ENCODE data around the gene OR52A5.

Gene OR52A5

GRCh38 chr11:5115339-5115738, 22.8 kb downstream of the OR52A5 start:
- DNase-seq (ENCODE audit: low read depth in 1 of 2, low spot score in 1 of 2) = no peak
- no peak for TF ChIP-seq GABPA (IDR thresholded peaks at IDR 0.05; ENCODE audit: low read depth)
- TF ChIP-seq POLR2AphosphoS5 (IDR thresholded peaks at IDR 0.05; ENCODE audit: low read depth) = no peak
- TF ChIP-seq SPI1 (IDR thresholded peaks at IDR 0.05; ENCODE audit: borderline replicate concordance, low read depth) = no peak
- no peak for TF ChIP-seq REST (IDR thresholded peaks at IDR 0.05; ENCODE audit: insufficient replicate concordance, low read depth)
- TF ChIP-seq CTCF (IDR thresholded peaks at IDR 0.05; ENCODE audit: insufficient read depth, low read length) = no peak
- no peak overlapping the region for H3K27ac ChIP-seq (replicated peaks)
- H3K4me3 ChIP-seq (replicated peaks; ENCODE audit: insufficient read depth, low read length) = no peak overlapping the region
- no peaks in the 10 kb centered on the region for H3K27me3 ChIP-seq (ENCODE audit: insufficient read depth, poor library complexity, severe bottlenecking)

GRCh38 chr11:5107285-5107684, 30.9 kb downstream of the OR52A5 start:
- H3K27ac ChIP-seq (replicated peaks) = no peak overlapping the region
- no peaks in the 10 kb centered on the region for H3K27me3 ChIP-seq (ENCODE audit: insufficient read depth, poor library complexity, severe bottlenecking)
- H3K4me3 ChIP-seq (replicated peaks; ENCODE audit: insufficient read depth, low read length) = no peak overlapping the region
- no peak for TF ChIP-seq POLR2AphosphoS5 (IDR thresholded peaks at IDR 0.05; ENCODE audit: low read depth)
- no peak for TF ChIP-seq CTCF (IDR thresholded peaks at IDR 0.05; ENCODE audit: insufficient read depth, low read length)
- no peak for TF ChIP-seq GABPA (IDR thresholded peaks at IDR 0.05; ENCODE audit: low read depth)
- TF ChIP-seq REST (IDR thresholded peaks at IDR 0.05; ENCODE audit: insufficient replicate concordance, low read depth) = no peak
- no peak for DNase-seq (ENCODE audit: low read depth in 1 of 2, low spot score in 1 of 2)

GRCh38 chr11:5103066-5103465, 35.1 kb downstream of the OR52A5 start:
- Histone ChIP-seq H3K27me3 (ENCODE audit: insufficient read depth, poor library complexity, severe bottlenecking) (no peaks in the 10 kb centered on the region), H3K4me3 (replicated peaks; ENCODE audit: insufficient read depth, low read length) (no peak overlapping the region), H3K27ac (replicated peaks) (no peak overlapping the region)
- TF ChIP-seq GABPA (IDR thresholded peaks at IDR 0.05; ENCODE audit: low read depth) (no peak), SPI1 (IDR thresholded peaks at IDR 0.05; ENCODE audit: borderline replicate concordance, low read depth) (no peak), POLR2AphosphoS5 (IDR thresholded peaks at IDR 0.05; ENCODE audit: low read depth) (no peak), CTCF (IDR thresholded peaks at IDR 0.05; ENCODE audit: insufficient read depth, low read length) (no peak), REST (IDR thresholded peaks at IDR 0.05; ENCODE audit: insufficient replicate concordance, low read depth) (no peak)
- no peak for DNase-seq (ENCODE audit: low read depth in 1 of 2, low spot score in 1 of 2)

All from HL-60 (cell line).